Lung (tissue), 12 donors: ENCODE measurements around the gene ITGA5. TPM values are rescaled to one million over a fixed set of nuclear protein-coding genes. Genes with fewer than 3 reads are reported as not detected.

Source experiments
- ATAC-seq: fragments of 200-7000 bp; cut with Tn5 transposase; one replicate; pipeline ENCODE4 v1.9.1; 2020; ENCODE audit warnings: moderate number of reproducible peaks; ENCODE audit not compliant: insufficient read depth, low FRiP score
- DNase-seq, 3 donors: peaks; one replicate each; pipeline ENCODE4 v3.0.0-alpha.2; 2013 to 2017
- H3K27ac ChIP-seq, 2 donors: one replicate each; pipeline ENCODE4 v1.5.1; 2013; ENCODE audit warnings: mild to moderate bottlenecking in 2 of 2, moderate library complexity in 2 of 2, control low read depth in 1 of 2, inconsistent platforms in 1 of 2, low read depth in 1 of 2, low read length in 1 of 2
- H3K27me3 ChIP-seq, 3 donors: one replicate each; pipeline ENCODE4 v1.5.1; 2013; ENCODE audit warnings: low read length in 2 of 3; ENCODE audit not compliant: control insufficient read depth in 3 of 3, insufficient read depth in 3 of 3
- H3K36me3 ChIP-seq, 4 donors: one replicate each; pipeline ENCODE4 v1.5.1; 2013; ENCODE audit warnings: low read length in 4 of 4, mild to moderate bottlenecking in 1 of 4, moderate library complexity in 1 of 4; ENCODE audit not compliant: control insufficient read depth in 4 of 4, insufficient read depth in 4 of 4
- H3K4me1 ChIP-seq, 5 donors: one replicate each; pipeline ENCODE4 v1.5.1; 2013; ENCODE audit warnings: low read length in 5 of 5, mild to moderate bottlenecking in 2 of 5, moderate library complexity in 1 of 5; ENCODE audit not compliant: control insufficient read depth in 5 of 5, insufficient read depth in 5 of 5
- H3K4me3 ChIP-seq: one replicate; pipeline ENCODE4 v1.5.1; 2013; ENCODE audit warnings: mild to moderate bottlenecking, control low read depth, moderate library complexity
- H3K9ac ChIP-seq, 2 donors: one replicate each; pipeline ENCODE4 v1.5.1; 2013; ENCODE audit warnings: low read length in 2 of 2, control low read depth in 1 of 2; ENCODE audit not compliant: insufficient read depth in 1 of 2
- H3K9me3 ChIP-seq, 4 donors: one replicate each; pipeline ENCODE4 v1.5.1; 2013; ENCODE audit warnings: low read length in 3 of 4, mild to moderate bottlenecking in 1 of 4, moderate library complexity in 1 of 4; ENCODE audit not compliant: control insufficient read depth in 4 of 4, insufficient read depth in 3 of 4
- CTCF ChIP-seq: IDR thresholded peaks from 2 replicates; pipeline ENCODE4 v1.5.1; 2012; ENCODE audit warnings: mild to moderate bottlenecking; ENCODE audit errors: control extremely low read depth, extremely low read depth
- WGBS, 2 donors: extraction: QIAGEN DNeasy Blood & Tissue Kit; methylation state at CpG; one replicate each; pipeline ENCODE4 v1.1.7; 2013; 5-methylcytosine and 5-hydroxymethylcytosine counted together
- polyA plus RNA-seq, 2 donors: library from polyadenylated mRNA; stranded (reverse); fragments of 200-250 nt; gene quantifications; one replicate each; pipeline ENCODE4 v1.2.1, GENCODE V29; 2013
- total RNA-seq, 2 donors: library from RNA; depleted of rRNA in 1 of 2; stranded (reverse); fragments of >200 nt in 1 of 2; gene quantifications; one replicate each; pipeline ENCODE4 v1.2.1, GENCODE V29; 2014 to 2021
- donor health status: control.
- donor health status: control.
- donor health status: Bipolar disorder and iron deficiency.
- donor health status: healthy.
- donor health status: DM: yes; HTN: yes; CAD: no.

Gene ITGA5
- total and polyA plus RNA-seq, 4 donors, result 39.8 to 134 (median 101) TPM

DNA sequence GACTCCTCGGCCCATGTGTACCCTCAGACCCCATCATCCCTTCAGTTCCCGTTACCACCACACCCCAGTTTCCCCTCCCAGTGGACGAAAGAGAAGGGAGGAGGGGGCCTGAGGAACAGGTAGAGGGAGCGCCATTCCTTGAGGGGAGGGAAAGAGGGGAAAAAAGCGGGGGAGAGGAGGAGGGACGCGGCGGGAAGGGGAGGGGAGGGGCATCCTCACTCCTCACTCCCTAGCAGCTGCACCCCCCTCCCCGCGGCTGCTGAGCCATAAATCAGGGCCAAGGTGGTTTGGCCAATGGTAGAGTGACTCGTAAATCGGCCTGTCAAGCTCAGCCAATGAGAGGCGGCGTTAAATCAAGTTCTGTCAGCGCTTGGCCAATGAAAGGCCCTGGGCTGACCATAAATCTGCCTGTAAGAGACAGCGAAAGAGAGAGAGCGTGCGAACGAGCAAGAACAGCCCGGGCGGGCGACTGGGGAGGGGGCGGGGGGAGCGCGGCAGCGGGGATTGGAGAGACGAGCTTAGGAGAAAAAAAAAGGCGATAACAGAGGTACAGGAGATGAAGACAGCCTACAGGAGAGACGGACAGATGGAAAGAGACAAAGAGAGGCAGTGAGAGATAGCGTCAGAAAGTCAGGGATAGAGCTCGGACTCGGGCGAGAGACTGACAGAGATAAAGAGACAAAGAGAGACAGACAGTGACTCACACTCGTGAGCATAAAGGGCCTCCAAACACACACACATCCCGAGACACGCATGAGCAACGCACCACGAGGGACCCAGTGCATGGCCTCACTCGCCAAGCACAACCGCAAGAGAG is 59.9 kb downstream of the ITGA5 start:
- H3K9ac ChIP-seq, result peak overlapping the region; percentile 51 to 95
- H3K27me3 ChIP-seq, result peaks cover 0 to 3% (median 0%) of the 10 kb centered on the region in 3 donors
- ATAC-seq (peak; percentile 94), DNase-seq (peak; percentile 98 to 100 (median 99))
- peaks cover 0 to 37% (median 14%) of the 10 kb centered on the region in 5 donors for H3K4me1 ChIP-seq
- no peaks in the 10 kb centered on the region for H3K36me3 ChIP-seq
- H3K9me3 ChIP-seq, result no peaks in the 10 kb centered on the region
- peak overlapping the region; percentile 67 to 93 for H3K27ac ChIP-seq
- TF ChIP-seq CTCF, result no peak
- 2% methylated on average over 40 of the region's 40 CpGs for WGBS, 2 donors
- peak overlapping the region; percentile 29 for H3K4me3 ChIP-seq

GRCh38 chr12:54358191-54358944 is 60.7 kb downstream of the ITGA5 start:
- Histone ChIP-seq H3K9ac (peak overlapping the region; percentile 51 to 95), H3K36me3 (peaks cover 0 to 5% (median 2%) of the 10 kb centered on the region in 4 donors), H3K9me3 (no peaks in the 10 kb centered on the region), H3K4me1 (peaks cover 1 to 37% (median 14%) of the 10 kb centered on the region in 5 donors), H3K4me3 (peak overlapping the region; percentile 29), H3K27me3 (no peaks in the 10 kb centered on the region), H3K27ac (peak overlapping the region; percentile 28 to 80)
- TF ChIP-seq CTCF, result no peak
- peak in 2 of 3 donors; percentile 30 to 62 for DNase-seq
- 7 to 11% methylated on average over 13 to 15 of the region's 15 CpGs for WGBS, 2 donors
- no peak for ATAC-seq

DNA sequence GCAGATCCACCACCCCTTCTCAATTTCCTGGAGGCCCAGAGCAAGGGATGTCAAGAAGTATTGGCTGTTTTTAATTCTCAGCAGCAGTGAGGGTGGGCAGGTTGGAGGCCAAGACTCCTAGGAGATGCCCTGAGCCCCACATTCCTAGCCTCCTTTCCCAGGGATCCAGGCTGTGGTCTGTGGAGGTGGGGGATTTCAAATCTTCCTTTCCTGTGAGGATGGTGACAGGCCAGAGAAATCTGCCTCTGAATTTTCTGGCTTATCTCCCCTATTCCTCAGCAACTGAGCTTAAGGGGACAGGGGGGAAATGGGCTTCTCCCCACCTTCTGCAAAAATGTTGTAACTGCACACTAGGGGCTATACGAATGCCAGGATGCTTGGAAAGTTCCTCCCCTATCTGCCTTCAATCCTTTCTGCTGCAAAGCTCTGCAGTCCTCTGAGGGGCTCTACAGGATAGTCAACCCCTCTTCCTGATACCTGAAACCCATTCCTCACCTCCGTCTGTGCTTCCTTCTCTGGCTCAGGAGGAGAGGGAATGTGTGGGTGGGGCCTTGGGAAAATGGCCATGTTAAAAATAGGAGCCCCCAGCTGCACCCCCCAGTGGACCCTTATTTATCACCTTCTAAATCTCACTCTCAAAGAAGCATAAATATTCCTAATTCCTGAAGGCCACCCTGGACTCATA is 61.4 kb downstream of the ITGA5 start:
- WGBS, 2 donors, result 45 to 59% methylated on average over 2 of the region's 2 CpGs
- DNase-seq (no peak), ATAC-seq (no peak)
- H3K9ac ChIP-seq, result peak overlapping the region in 1 of 2 donors; percentile 50
- H3K27me3 ChIP-seq, result no peaks in the 10 kb centered on the region
- H3K4me1 ChIP-seq, result peaks cover 4 to 39% (median 19%) of the 10 kb centered on the region in 5 donors
- no peaks in the 10 kb centered on the region for H3K9me3 ChIP-seq
- peak overlapping the region in 1 of 2 donors; percentile 7 for H3K27ac ChIP-seq
- H3K36me3 ChIP-seq, result peaks cover 0 to 5% (median 2%) of the 10 kb centered on the region in 4 donors
- no peak for TF ChIP-seq CTCF
- no peak overlapping the region for H3K4me3 ChIP-seq
